Activated T-cell treated with anti-CD3 and anti-CD28 coated beads, Interleukin-2, amount 50 U/mL, for 24 hours (primary cell): ENCODE measurements around the gene C2.

ENCODE experiments used
- DNase-seq: peaks from one replicate; pipeline ENCODE4 v3.0.0-alpha.2; 2020
- H3K27ac Mint-ChIP-seq: 2 replicates; pipeline ENCODE4 v1.8.0; 2020; ENCODE audit warnings: mild to moderate bottlenecking, mixed read lengths
- H3K27me3 Mint-ChIP-seq: 2 replicates; pipeline ENCODE4 v1.8.0; 2020; ENCODE audit warnings: mixed read lengths
- H3K36me3 Mint-ChIP-seq: 2 replicates; pipeline ENCODE4 v1.8.0; 2020; ENCODE audit warnings: low read depth, mixed read lengths
- H3K4me1 Mint-ChIP-seq: 2 replicates; pipeline ENCODE4 v1.8.0; 2020; ENCODE audit warnings: low read depth, mixed read lengths
- H3K4me3 Mint-ChIP-seq: 2 replicates; pipeline ENCODE4 v1.8.0; 2020; ENCODE audit warnings: mild to moderate bottlenecking, moderate library complexity, mixed read lengths
- H3K9me3 Mint-ChIP-seq: 2 replicates; pipeline ENCODE4 v1.8.0; 2020; ENCODE audit warnings: mixed read lengths

Gene C2

GRCh38 chr6:31889331-31889972 lies 38.1 kb upstream of the C2 start:
- no peak for DNase-seq

GRCh38 chr6:31892821-31893220 lies 34.7 kb upstream of the C2 start:
- H3K4me3 Mint-ChIP-seq: no peak overlapping the region
- no peaks in the 10 kb centered on the region for H3K27me3 Mint-ChIP-seq
- no peak overlapping the region for H3K27ac Mint-ChIP-seq
- DNase-seq: no peak
- H3K36me3 Mint-ChIP-seq: peaks cover 76% of the 10 kb centered on the region
- H3K4me1 Mint-ChIP-seq: peaks cover 12% of the 10 kb centered on the region
- H3K9me3 Mint-ChIP-seq: no peaks in the 10 kb centered on the region

More at GRCh38 chr6:31889331-31889972, 38.1 kb upstream of the C2 start:
- H3K4me1 Mint-ChIP-seq: no peaks in the 10 kb centered on the region
- H3K4me3 Mint-ChIP-seq: no peak overlapping the region
- no peaks in the 10 kb centered on the region for H3K9me3 Mint-ChIP-seq
- no peak overlapping the region for H3K27ac Mint-ChIP-seq
- peaks cover 89% of the 10 kb centered on the region for H3K36me3 Mint-ChIP-seq
- no peaks in the 10 kb centered on the region for H3K27me3 Mint-ChIP-seq

- Mint-ChIP-seq H3K36me3 (peaks cover 64% of the 10 kb centered on the region), H3K4me3 (peak overlapping the region; percentile 83), H3K27me3 (no peaks in the 10 kb centered on the region), H3K9me3 (no peaks in the 10 kb centered on the region), H3K4me1 (peaks cover 34% of the 10 kb centered on the region), H3K27ac (peak overlapping the region; percentile 89)
- DNase-seq: no peak
Measured at GRCh38 chr6:31896493-31896855, 31.0 kb upstream of the C2 start.

GRCh38 chr6:31896856-31897611 lies 30.5 kb upstream of the C2 start:
- H3K36me3 Mint-ChIP-seq: peaks cover 59% of the 10 kb centered on the region
- DNase-seq: no peak
- no peaks in the 10 kb centered on the region for H3K27me3 Mint-ChIP-seq
- H3K4me1 Mint-ChIP-seq: peaks cover 34% of the 10 kb centered on the region
- H3K4me3 Mint-ChIP-seq: peak overlapping the region; percentile 93
- peak overlapping the region; percentile 89 for H3K27ac Mint-ChIP-seq
- no peaks in the 10 kb centered on the region for H3K9me3 Mint-ChIP-seq

DNA sequence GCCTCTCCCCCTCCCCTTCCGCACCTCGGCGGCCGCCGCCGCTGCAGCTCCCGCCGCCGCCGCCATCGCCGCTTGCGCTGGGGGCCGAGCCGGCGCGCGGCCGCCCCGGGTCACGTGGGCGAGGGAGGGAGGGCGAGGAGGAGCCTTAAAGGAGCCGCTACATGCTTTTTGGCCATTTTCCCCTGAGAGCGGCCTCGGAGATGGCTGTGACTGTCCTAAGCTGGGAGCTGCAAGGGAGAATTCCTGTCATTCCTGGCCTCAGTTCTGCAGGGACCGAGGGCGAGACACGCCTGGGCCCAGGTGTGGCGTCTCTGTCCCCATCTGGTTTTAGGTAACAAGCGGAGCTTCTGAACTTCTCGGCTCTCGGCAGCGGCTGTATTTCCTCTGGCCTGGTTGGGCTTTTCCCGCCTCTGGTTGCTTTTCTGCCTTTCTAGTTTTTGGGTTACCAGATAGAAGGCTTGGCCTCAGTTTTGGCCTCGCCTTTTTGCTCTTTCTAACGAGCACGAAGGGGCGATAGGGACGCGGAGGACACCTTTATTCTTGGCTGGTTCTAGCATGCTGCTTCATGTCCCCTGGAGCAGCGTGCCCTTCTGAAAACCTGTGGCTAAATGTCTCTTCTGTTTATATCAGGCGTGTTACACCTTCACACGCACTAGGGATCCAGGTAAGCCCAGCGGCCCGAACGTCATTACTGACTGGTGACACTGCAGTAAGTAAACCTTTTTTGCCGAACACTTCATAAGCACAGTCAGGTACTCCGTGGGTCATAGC lies 29.7 kb upstream of the C2 start, which contains the start of gene EHMT2:
EHMT2 (minus strand) TSS at position 87 of the 771 bp plus-strand sequence; CDS start at position 66, 21 bp downstream.
- peaks cover 51% of the 10 kb centered on the region for H3K36me3 Mint-ChIP-seq
- H3K4me1 Mint-ChIP-seq: peaks cover 39% of the 10 kb centered on the region
- H3K9me3 Mint-ChIP-seq: no peaks in the 10 kb centered on the region
- DNase-seq: peak; percentile 89
- no peaks in the 10 kb centered on the region for H3K27me3 Mint-ChIP-seq
- peak within 1 kb of the TSS; percentile 93 for H3K4me3 Mint-ChIP-seq
- H3K27ac Mint-ChIP-seq: peak within 1 kb of the TSS; percentile 96

GRCh38 chr6:31898383-31899011 lies 29.0 kb upstream of the C2 start:
- Mint-ChIP-seq H3K27me3 (no peaks in the 10 kb centered on the region), H3K36me3 (peaks cover 44% of the 10 kb centered on the region), H3K27ac (peak overlapping the region; percentile 96), H3K4me1 (peaks cover 42% of the 10 kb centered on the region), H3K4me3 (peak overlapping the region; percentile 93), H3K9me3 (no peaks in the 10 kb centered on the region)
- DNase-seq: peak; percentile 42

DNA sequence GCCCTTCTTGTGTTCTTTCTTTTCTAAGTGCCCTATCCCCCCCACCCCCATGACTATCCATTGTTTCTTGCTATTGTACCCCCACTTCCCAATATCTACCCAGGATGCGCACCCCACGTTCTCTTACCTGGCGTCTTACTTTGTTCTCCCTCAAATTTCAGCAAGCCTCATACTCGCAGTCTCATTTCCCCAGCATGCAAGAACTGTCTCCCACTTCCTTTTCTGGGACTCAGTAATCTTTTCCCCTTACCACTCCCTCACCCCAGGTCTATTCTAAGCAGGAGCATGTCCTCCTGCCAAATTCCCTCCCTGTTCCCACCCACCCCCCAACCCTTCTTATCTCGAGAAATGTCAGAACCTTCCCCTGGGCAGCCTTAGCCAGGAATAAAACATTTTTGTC lies 28.3 kb upstream of the C2 start:
- Mint-ChIP-seq H3K4me1 (peaks cover 42% of the 10 kb centered on the region), H3K4me3 (peak overlapping the region; percentile 53), H3K9me3 (no peaks in the 10 kb centered on the region), H3K27ac (peak overlapping the region; percentile 35), H3K27me3 (no peaks in the 10 kb centered on the region), H3K36me3 (peaks cover 41% of the 10 kb centered on the region)
- no peak for DNase-seq

DNA sequence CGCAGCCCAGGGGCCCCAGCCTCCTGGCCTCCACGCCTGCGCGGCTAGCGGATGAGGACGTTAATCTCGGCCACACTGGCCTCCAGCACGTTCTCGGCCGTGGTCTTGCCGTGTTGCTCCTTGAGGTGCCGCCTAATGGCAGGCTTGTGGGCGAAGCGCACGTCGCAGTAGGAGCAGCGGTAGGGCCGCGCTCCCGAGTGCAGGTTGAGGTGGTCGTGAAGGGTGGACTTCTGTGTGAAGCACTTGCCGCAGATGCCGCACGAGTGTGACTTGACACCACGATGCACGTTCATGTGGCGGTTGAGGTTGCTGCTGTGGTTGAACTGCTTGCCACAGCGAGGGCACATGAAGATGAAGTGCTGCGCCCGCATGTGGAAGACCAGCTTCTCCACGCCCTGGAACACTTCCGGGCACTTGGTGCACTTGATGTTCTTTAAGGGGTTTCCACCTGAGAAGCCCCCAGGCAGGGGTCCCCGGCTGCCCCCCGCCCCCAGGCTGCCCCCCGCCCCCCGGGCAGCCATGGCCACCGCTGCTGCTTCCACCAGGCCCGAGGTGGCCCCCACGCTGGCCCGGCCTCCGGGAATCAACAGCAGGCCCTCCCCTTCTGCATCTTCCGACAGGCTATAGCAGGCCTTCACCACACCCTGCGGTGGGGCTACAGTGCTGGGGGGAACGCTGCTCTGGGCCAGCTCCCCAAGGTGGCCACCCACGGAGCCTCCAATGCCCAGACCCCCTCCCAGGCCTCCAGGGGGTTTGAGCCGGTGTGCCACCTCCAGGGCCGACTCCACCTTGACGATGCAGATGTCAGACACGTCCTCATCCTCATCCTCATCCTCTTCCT lies 27.4 kb upstream of the C2 start:
- Mint-ChIP-seq H3K27me3 (no peaks in the 10 kb centered on the region), H3K4me1 (peaks cover 42% of the 10 kb centered on the region), H3K27ac (peak overlapping the region; percentile 50), H3K9me3 (no peaks in the 10 kb centered on the region), H3K4me3 (peak overlapping the region; percentile 20), H3K36me3 (peaks cover 34% of the 10 kb centered on the region)
- DNase-seq: no peak

DNA sequence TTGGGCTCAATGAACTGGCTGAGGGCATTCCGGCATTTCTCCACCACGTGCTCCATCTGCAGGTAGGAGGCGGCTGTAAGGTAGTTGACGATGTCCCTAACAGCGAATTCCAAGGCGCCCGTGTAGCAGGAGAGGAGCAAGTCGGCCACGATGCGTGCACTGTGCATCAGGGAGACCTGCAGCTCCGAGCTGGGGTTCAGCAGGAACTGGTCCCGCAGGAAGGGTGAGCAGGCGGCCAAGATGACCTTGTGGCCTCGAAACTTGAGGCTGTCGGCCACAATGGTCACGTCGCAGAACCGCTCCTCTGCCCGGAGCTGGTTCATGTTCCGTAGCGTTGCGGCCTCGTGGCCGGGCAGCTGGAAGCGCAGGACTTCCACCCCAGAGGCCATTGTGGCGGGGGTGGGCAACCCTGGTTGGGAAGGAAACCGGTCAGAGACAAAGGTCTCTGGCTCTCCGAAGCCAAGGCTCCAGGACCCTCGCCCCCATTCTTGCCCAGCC lies 26.6 kb upstream of the C2 start:
- Mint-ChIP-seq H3K27me3 (no peaks in the 10 kb centered on the region), H3K36me3 (peaks cover 27% of the 10 kb centered on the region)

GRCh38 chr6:31901415-31901952 lies 26.0 kb upstream of the C2 start:
- H3K27me3 Mint-ChIP-seq: peaks cover 5% of the 10 kb centered on the region
- peak overlapping the region; percentile 80 for H3K4me3 Mint-ChIP-seq
- no peaks in the 10 kb centered on the region for H3K9me3 Mint-ChIP-seq
- H3K27ac Mint-ChIP-seq: peak overlapping the region; percentile 73
- H3K4me1 Mint-ChIP-seq: peaks cover 32% of the 10 kb centered on the region
- DNase-seq: peak; percentile 81
- H3K36me3 Mint-ChIP-seq: peaks cover 23% of the 10 kb centered on the region

More for the DNA sequence above, 26.6 kb upstream of the C2 start:
- H3K4me1 Mint-ChIP-seq: peaks cover 37% of the 10 kb centered on the region
- no peak for DNase-seq
- H3K9me3 Mint-ChIP-seq: no peaks in the 10 kb centered on the region
- H3K27ac Mint-ChIP-seq: peak overlapping the region; percentile 44
- H3K4me3 Mint-ChIP-seq: peak overlapping the region; percentile 80

GRCh38 chr6:31901953-31902643 lies 25.4 kb upstream of the C2 start, which contains the start of gene ZBTB12:
ZBTB12 (minus strand) TSS chr6:31902086; CDS start chr6:31901305, 781 bp downstream.
- peak within 1 kb of the TSS; percentile 80 for H3K4me3 Mint-ChIP-seq
- peaks cover 21% of the 10 kb centered on the region for H3K36me3 Mint-ChIP-seq
- H3K4me1 Mint-ChIP-seq: peaks cover 30% of the 10 kb centered on the region
- H3K27ac Mint-ChIP-seq: peak within 1 kb of the TSS; percentile 91
- H3K27me3 Mint-ChIP-seq: peaks cover 6% of the 10 kb centered on the region
- peak; percentile 92 for DNase-seq
- H3K9me3 Mint-ChIP-seq: no peaks in the 10 kb centered on the region

GRCh38 chr6:31903957-31904356 lies 23.6 kb upstream of the C2 start:
- Mint-ChIP-seq H3K4me3 (no peak overlapping the region), H3K27ac (no peak overlapping the region), H3K36me3 (peaks cover 9% of the 10 kb centered on the region), H3K9me3 (no peaks in the 10 kb centered on the region), H3K4me1 (peaks cover 33% of the 10 kb centered on the region), H3K27me3 (peaks cover 9% of the 10 kb centered on the region)
- DNase-seq: no peak

- H3K36me3 Mint-ChIP-seq: peaks cover 2% of the 10 kb centered on the region
- H3K4me1 Mint-ChIP-seq: peaks cover 31% of the 10 kb centered on the region
- H3K27me3 Mint-ChIP-seq: peaks cover 9% of the 10 kb centered on the region
- H3K4me3 Mint-ChIP-seq: no peak overlapping the region
- H3K9me3 Mint-ChIP-seq: no peaks in the 10 kb centered on the region
- no peak for DNase-seq
- H3K27ac Mint-ChIP-seq: no peak overlapping the region
Measured at GRCh38 chr6:31905041-31905440, 22.5 kb upstream of the C2 start.
